Activated CD4-positive, alpha-beta T cell treated with anti-CD3 and anti-CD28 coated beads, Interleukin-2, Interleukin-6, amounts not matched to agents 100 ng/mL and 50 ng/mL, durations not matched to agents 16 hours and 8 hours (primary cell): ENCODE measurements around the gene UBE2I.
"Not testable (repeated sequence)": the region's sequence is repeated elsewhere in the genome, so short reads cannot be mapped to it uniquely, and the experiment has no call there.

ENCODE experiments used
- DNase-seq: peaks from one replicate; pipeline ENCODE4 v3.0.0-alpha.2; 2020

UBE2I gene

GRCh38 chr16:1308977-1309885 is at the start of gene UBE2I:
Gene UBE2I (plus strand): TSS chr16:1309636. CDS start chr16:1314031, 4,395 bp downstream.
- DNase-seq: peak; percentile 98

- DNase-seq: no peak
Measured at GRCh38 chr16:1259760-1260068, 49.7 kb upstream of the UBE2I start.

- DNase-seq: no peak
Measured at GRCh38 chr16:1260101-1260680, 49.2 kb upstream of the UBE2I start.

- DNase-seq: no peak
Measured at GRCh38 chr16:1261131-1261892, 48.1 kb upstream of the UBE2I start.

GRCh38 chr16:1262210-1262845 is 47.1 kb upstream of the UBE2I start:
- no peak for DNase-seq

GRCh38 chr16:1262846-1263221 is 46.6 kb upstream of the UBE2I start:
- DNase-seq: no peak

- no peak for DNase-seq
Measured at GRCh38 chr16:1263591-1264344, 45.7 kb upstream of the UBE2I start.

GRCh38 chr16:1264345-1265089 is 44.9 kb upstream of the UBE2I start:
- DNase-seq: no peak

- no peak for DNase-seq
Measured at GRCh38 chr16:1265090-1265630, 44.3 kb upstream of the UBE2I start.

- DNase-seq: no peak
Measured at GRCh38 chr16:1265826-1266225, 43.6 kb upstream of the UBE2I start.

GRCh38 chr16:1269418-1269817 is 40.0 kb upstream of the UBE2I start:
- DNase-seq: not testable (repeated sequence)

GRCh38 chr16:1271380-1271723 is 38.1 kb upstream of the UBE2I start:
- DNase-seq: no peak

GRCh38 chr16:1271724-1272413 is 37.6 kb upstream of the UBE2I start:
- DNase-seq: not testable (repeated sequence)

GRCh38 chr16:1272453-1273198 is 36.8 kb upstream of the UBE2I start:
- no peak for DNase-seq

GRCh38 chr16:1273816-1274215 is 35.6 kb upstream of the UBE2I start:
- DNase-seq: no peak

GRCh38 chr16:1274767-1275166 is 34.7 kb upstream of the UBE2I start:
- DNase-seq: no peak

- no peak for DNase-seq
Measured at GRCh38 chr16:1275791-1276579, 33.5 kb upstream of the UBE2I start.

GRCh38 chr16:1276580-1276878 is 32.9 kb upstream of the UBE2I start:
- DNase-seq: no peak

GRCh38 chr16:1277151-1277598 is 32.3 kb upstream of the UBE2I start:
- DNase-seq: no peak
